HFF-Myc (cell line): Measurements from ENCODE around the gene AFF2.

ENCODE experiments used
- DNase-seq: peaks from one replicate; pipeline ENCODE4 v3.0.0-alpha.2; 2011; ENCODE audit warnings: low read depth; ENCODE audit errors: extremely low read depth
- H3K4me3 ChIP-seq: replicated peaks from 2 replicates; pipeline ENCODE4 v1.5.1; 2011; ENCODE audit warnings: low read depth, mild to moderate bottlenecking, control low read depth, low read length
- TF ChIP-seq, protein P1 (sequence below): IDR thresholded peaks from 2 replicates; pipeline ENCODE4 v1.5.1; 2012; ENCODE audit warnings: mild to moderate bottlenecking, low read depth, low read length, control low read depth; ENCODE audit errors: missing control alignments

Gene AFF2

GRCh38 chrX:148632444-148632843, 132.0 kb downstream of the AFF2 start:
- TF ChIP-seq, protein P1, sequence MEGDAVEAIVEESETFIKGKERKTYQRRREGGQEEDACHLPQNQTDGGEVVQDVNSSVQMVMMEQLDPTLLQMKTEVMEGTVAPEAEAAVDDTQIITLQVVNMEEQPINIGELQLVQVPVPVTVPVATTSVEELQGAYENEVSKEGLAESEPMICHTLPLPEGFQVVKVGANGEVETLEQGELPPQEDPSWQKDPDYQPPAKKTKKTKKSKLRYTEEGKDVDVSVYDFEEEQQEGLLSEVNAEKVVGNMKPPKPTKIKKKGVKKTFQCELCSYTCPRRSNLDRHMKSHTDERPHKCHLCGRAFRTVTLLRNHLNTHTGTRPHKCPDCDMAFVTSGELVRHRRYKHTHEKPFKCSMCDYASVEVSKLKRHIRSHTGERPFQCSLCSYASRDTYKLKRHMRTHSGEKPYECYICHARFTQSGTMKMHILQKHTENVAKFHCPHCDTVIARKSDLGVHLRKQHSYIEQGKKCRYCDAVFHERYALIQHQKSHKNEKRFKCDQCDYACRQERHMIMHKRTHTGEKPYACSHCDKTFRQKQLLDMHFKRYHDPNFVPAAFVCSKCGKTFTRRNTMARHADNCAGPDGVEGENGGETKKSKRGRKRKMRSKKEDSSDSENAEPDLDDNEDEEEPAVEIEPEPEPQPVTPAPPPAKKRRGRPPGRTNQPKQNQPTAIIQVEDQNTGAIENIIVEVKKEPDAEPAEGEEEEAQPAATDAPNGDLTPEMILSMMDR, result no peak
- DNase-seq, result no peak
- H3K4me3 ChIP-seq, result no peak overlapping the region

GRCh38 chrX:148633218-148633908, 132.9 kb downstream of the AFF2 start:
- TF ChIP-seq, protein P1, result no peak
- no peak for DNase-seq
- H3K4me3 ChIP-seq, result no peak overlapping the region

- no peak for DNase-seq
- no peak overlapping the region for H3K4me3 ChIP-seq
- TF ChIP-seq, protein P1, result no peak
Measured at GRCh38 chrX:148634591-148634990, 134.2 kb downstream of the AFF2 start.

- TF ChIP-seq, protein P1, result no peak
- no peak overlapping the region for H3K4me3 ChIP-seq
- no peak for DNase-seq
Measured at GRCh38 chrX:148643460-148643859, 143.0 kb downstream of the AFF2 start.

DNA sequence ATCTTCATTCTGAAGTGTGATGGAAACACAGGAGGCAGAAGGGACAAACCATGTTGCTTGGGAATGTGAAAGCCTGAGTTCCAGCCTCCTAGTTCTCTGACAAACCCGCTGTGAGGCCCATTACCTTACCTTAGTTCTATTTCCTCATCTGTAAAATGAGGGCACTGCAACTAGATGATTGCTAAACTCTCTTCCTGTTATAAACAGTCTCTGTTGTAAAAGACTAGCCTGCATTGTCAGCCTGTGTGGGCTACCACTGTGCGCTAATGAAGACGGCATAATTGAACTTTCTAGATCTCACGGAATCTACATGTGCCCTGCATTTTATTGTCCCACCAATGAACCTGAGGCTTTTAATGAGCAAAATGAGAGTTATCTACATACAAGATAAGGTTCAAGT, 147.2 kb downstream of the AFF2 start:
- no peak for DNase-seq
- no peak overlapping the region for H3K4me3 ChIP-seq
- TF ChIP-seq, protein P1, result no peak

- TF ChIP-seq, protein P1, result no peak
- no peak overlapping the region for H3K4me3 ChIP-seq
- no peak for DNase-seq
Measured at GRCh38 chrX:148649145-148649795, 148.9 kb downstream of the AFF2 start.
